HEK293 (cell line): Measurements from ENCODE around the gene CIAO2B.

ENCODE experiments used
- CTCF ChIA-PET: fragments of 350-600 bp; formaldehyde crosslinking; extraction: SDS; loops from one replicate; lab custom pipeline; 2021; ENCODE audit warnings: antibody characterized with exemption; lab: Yijun Ruan, JAX
- POLR2A ChIA-PET: fragments of 300-600 bp; formaldehyde crosslinking; extraction: SDS; loops from one replicate; lab custom pipeline; 2020; ENCODE audit warnings: antibody characterized with exemption, inconsistent platforms; lab: Yijun Ruan, JAX
- H3K27ac ChIP-seq: fragments of 200-500 bp; sonication (Bioruptor generic); 2 replicates; pipeline ENCODE4 v1.5.1; 2014; ENCODE audit warnings: low read depth, low read length, control low read depth, inconsistent platforms; ENCODE audit errors: extremely low read depth
- H3K36me3 ChIP-seq, 2 experiments: fragments of 200-500 bp in 1 of 2; sonication (Bioruptor generic) in 1 of 2; 1 replicate in 1 of 2; 2 replicates in 1 of 2; pipeline ENCODE4 v1.5.1; 2014 to 2017; ENCODE audit warnings: inconsistent platforms in 2 of 2, low read length in 2 of 2; ENCODE audit not compliant: control insufficient read depth in 2 of 2, insufficient read depth in 1 of 2
- H3K4me1 ChIP-seq: fragments of 200-500 bp; sonication (Bioruptor generic); 2 replicates; pipeline ENCODE4 v1.5.1; 2014; ENCODE audit warnings: mild to moderate bottlenecking, low read length, inconsistent platforms; ENCODE audit not compliant: control insufficient read depth, insufficient read depth
- H3K4me3 ChIP-seq: 2 replicates; pipeline ENCODE4 v1.5.1; 2011; ENCODE audit warnings: low read depth, mild to moderate bottlenecking, control low read depth, low read length, moderate library complexity
- H3K9me3 ChIP-seq: fragments of 200-500 bp; sonication (Bioruptor generic); 2 replicates; pipeline ENCODE4 v1.5.1; 2014; ENCODE audit warnings: low read depth, low read length, inconsistent platforms; ENCODE audit not compliant: control insufficient read depth, insufficient read depth
- BCL11A ChIP-seq: fragments of 450-650 bp; formaldehyde crosslinking; IDR thresholded peaks from 2 replicates; pipeline ENCODE4 v1.5.1; 2016; ENCODE audit warnings: low read depth, missing biosample characterization, missing genetic modification characterization
- BCL11B ChIP-seq: fragments of 450-650 bp; formaldehyde crosslinking; IDR thresholded peaks from 2 replicates; pipeline ENCODE4 v1.5.1; 2016; ENCODE audit warnings: low read depth, missing biosample characterization, missing genetic modification characterization
- HIC1 ChIP-seq: fragments of 450-650 bp; formaldehyde crosslinking; IDR thresholded peaks from 2 replicates; pipeline ENCODE4 v1.5.1; 2016; ENCODE audit warnings: missing biosample characterization, missing genetic modification characterization
- KLF10 ChIP-seq: fragments of 450-650 bp; IDR thresholded peaks from 2 replicates; pipeline ENCODE4 v1.5.1; 2018; ENCODE audit warnings: missing biosample characterization, mild to moderate bottlenecking, missing genetic modification characterization
- KLF16 ChIP-seq: fragments of 450-650 bp; formaldehyde crosslinking; IDR thresholded peaks from 2 replicates; pipeline ENCODE4 v1.5.1; 2017; ENCODE audit warnings: missing biosample characterization, missing genetic modification characterization
- SALL2 ChIP-seq: fragments of 450-650 bp; formaldehyde crosslinking; IDR thresholded peaks from 2 replicates; pipeline ENCODE4 v1.5.0; 2017; ENCODE audit warnings: missing biosample characterization, mild to moderate bottlenecking, missing genetic modification characterization, borderline replicate concordance
- TSHZ1 ChIP-seq: fragments of 450-650 bp; formaldehyde crosslinking; IDR thresholded peaks from 2 replicates; pipeline ENCODE4 v1.5.1; 2016; ENCODE audit warnings: missing biosample characterization, missing genetic modification characterization, borderline replicate concordance
- ZBTB1 ChIP-seq: fragments of 450-650 bp; formaldehyde crosslinking; IDR thresholded peaks from 2 replicates; pipeline ENCODE4 v1.5.1; 2016; ENCODE audit warnings: missing biosample characterization, missing genetic modification characterization
- ZFHX2 ChIP-seq: fragments of 450-650 bp; formaldehyde crosslinking; conservative IDR thresholded peaks from 2 replicates; pipeline ENCODE4 v1.5.1; 2016; ENCODE audit warnings: missing biosample characterization, missing genetic modification characterization
- ZNF138 ChIP-seq: fragments of 450-650 bp; formaldehyde crosslinking; IDR thresholded peaks from 2 replicates; pipeline ENCODE4 v1.5.1; 2016; ENCODE audit warnings: missing biosample characterization, missing genetic modification characterization, borderline replicate concordance
- ZNF324 ChIP-seq: fragments of 450-650 bp; formaldehyde crosslinking; IDR thresholded peaks from 2 replicates; pipeline ENCODE4 v1.5.1; 2016; ENCODE audit warnings: missing biosample characterization, missing genetic modification characterization
- ZNF341 ChIP-seq: fragments of 450-650 bp; formaldehyde crosslinking; IDR thresholded peaks from 2 replicates; pipeline ENCODE4; 2016; ENCODE audit warnings: low read depth, missing biosample characterization, missing genetic modification characterization
- ZNF521 ChIP-seq: fragments of 450-650 bp; formaldehyde crosslinking; IDR thresholded peaks from 2 replicates; pipeline ENCODE4 v1.5.1; 2017; ENCODE audit warnings: missing biosample characterization, mild to moderate bottlenecking, missing genetic modification characterization
- ZNF624 ChIP-seq: fragments of 450-650 bp; formaldehyde crosslinking; IDR thresholded peaks from 2 replicates; pipeline ENCODE4 v1.5.1; 2017; ENCODE audit warnings: missing biosample characterization, missing genetic modification characterization
- ZNF629 ChIP-seq: fragments of 450-650 bp; formaldehyde crosslinking; IDR thresholded peaks from 2 replicates; pipeline ENCODE4 v1.5.1; 2017; ENCODE audit warnings: missing biosample characterization, missing genetic modification characterization
- ZNF658 ChIP-seq: fragments of 450-650 bp; formaldehyde crosslinking; IDR thresholded peaks from 2 replicates; pipeline ENCODE4; 2016; ENCODE audit warnings: missing biosample characterization, missing genetic modification characterization
- ZNF707 ChIP-seq: fragments of 450-650 bp; formaldehyde crosslinking; IDR thresholded peaks from 2 replicates; pipeline ENCODE4 v1.5.1; 2016; ENCODE audit warnings: missing biosample characterization, missing genetic modification characterization

Gene CIAO2B

GRCh38 chr16:66919569-66920298 lies 14.5 kb downstream of the CIAO2B start (continued):
- TF ChIP-seq ZNF629 (no peak), HIC1 (no peak), ZFHX2 (no peak), TSHZ1 (tag by site-specific recombination) (no peak), BCL11B (tag by site-specific recombination) (no peak), ZNF707 (tag by site-specific recombination) (no peak), BCL11A (tag by site-specific recombination) (no peak), ZNF658 (tag by site-specific recombination) (no peak)

- ChIA-PET POLR2A (interaction anchor here (0.8 to 1.5 kb wide), 3 partner anchors 9 to 13 kb away, joined by 3 to 5 read pairs (median 3); no protein-coding TSS in a partner anchor), CTCF (interaction anchor here (0.6 to 15.1 kb wide), 6 partner anchors 9 to 42 kb away, joined by 3 to 268 read pairs (median 6); partner anchors contain the start of gene CES3)
- Histone ChIP-seq H3K36me3 (no peaks in the 10 kb centered on the region), H3K4me3 (no peak within 1 kb of the TSS), H3K4me1 (no peaks in the 10 kb centered on the region), H3K27ac (no peak within 1 kb of the TSS), H3K9me3 (no peaks in the 10 kb centered on the region)
- no peak for TF ChIP-seq ZNF707 (tag by site-specific recombination)
- no peak for TF ChIP-seq KLF10 (tag by site-specific recombination)
- no peak for TF ChIP-seq SALL2 (tag by site-specific recombination)
- TF ChIP-seq ZNF624 (tag by site-specific recombination) = no peak
- TF ChIP-seq ZNF324 (tag by site-specific recombination) = no peak
- no peak for TF ChIP-seq ZNF521 (tag by site-specific recombination)
- no peak for TF ChIP-seq KLF16 (tag by site-specific recombination)
- TF ChIP-seq ZNF138 = no peak
Measured at GRCh38 chr16:66918803-66919568, 15.2 kb downstream of the CIAO2B start, which contains the start of gene CDH16. CDH16 (minus strand) TSS chr16:66918885; CDS start chr16:66918065, 820 bp downstream.

GRCh38 chr16:66918355-66918754 lies 15.8 kb downstream of the CIAO2B start:
- ChIA-PET POLR2A (no interaction called here), CTCF (interaction anchor here (0.5 to 15.1 kb wide), 5 partner anchors 10 to 47 kb away, joined by 3 to 268 read pairs (median 4); partner anchors contain the start of gene CES3)
- H3K9me3 ChIP-seq = no peaks in the 10 kb centered on the region
- no peak overlapping the region for H3K27ac ChIP-seq
- H3K36me3 ChIP-seq = no peaks in the 10 kb centered on the region
- no peaks in the 10 kb centered on the region for H3K4me1 ChIP-seq
- no peak overlapping the region for H3K4me3 ChIP-seq
- TF ChIP-seq ZBTB1 (tag by site-specific recombination) = no peak
- TF ChIP-seq ZNF341 (tag by site-specific recombination) = no peak
